ENCODE measurements around the gene RBMY1F.
"Not testable (repeated sequence)": the region's sequence is repeated elsewhere in the genome, so short reads cannot be mapped to it uniquely, and the experiment has no call there.

Gene RBMY1F

GRCh38 chrY:22182823-22183222 lies at the start of gene RBMY1F:
Gene RBMY1F (minus strand): TSS chrY:22182923. CDS start chrY:22180969, 1,954 bp downstream.
- in situ Hi-C loops (cut with MboI; ENCODE audit: low sequenced_read_pairs), result not testable (repeated sequence)

- in situ Hi-C loops (cut with MboI; ENCODE audit: low sequenced_read_pairs), result not testable (repeated sequence)
Measured at GRCh38 chrY:22151144-22151543, 31.6 kb downstream of the RBMY1F start.

GRCh38 chrY:22141011-22141695 lies 41.6 kb downstream of the RBMY1F start:
- in situ Hi-C loops (cut with MboI; ENCODE audit: low sequenced_read_pairs), result not testable (repeated sequence)

GRCh38 chrY:22134719-22135118 lies 48.0 kb downstream of the RBMY1F start:
- in situ Hi-C loops (cut with MboI; ENCODE audit: low sequenced_read_pairs), result not testable (repeated sequence)

- in situ Hi-C loops (cut with MboI; ENCODE audit: low sequenced_read_pairs), result not testable (repeated sequence)
Measured at GRCh38 chrY:22130494-22130893, 52.2 kb downstream of the RBMY1F start.
